Urinary bladder (tissue), 4 donors: ENCODE data around the gene TNFSF12. TPM values are rescaled to one million over a fixed set of nuclear protein-coding genes. Genes with fewer than 3 reads are reported as not detected.

Experiments
- DNase-seq: peaks from one replicate; pipeline ENCODE4 v3.0.0-alpha.2; 2015; ENCODE audit errors: extremely low spot score
- H3K27ac ChIP-seq: one replicate; pipeline ENCODE4 v1.5.1; 2013; ENCODE audit warnings: low read depth, mild to moderate bottlenecking, moderate library complexity
- H3K36me3 ChIP-seq: one replicate; pipeline ENCODE4 v1.6.1; 2013; ENCODE audit warnings: mild to moderate bottlenecking, moderate library complexity; ENCODE audit not compliant: insufficient read depth
- H3K4me1 ChIP-seq: one replicate; pipeline ENCODE4 v1.6.1; 2013; ENCODE audit warnings: mild to moderate bottlenecking, moderate library complexity; ENCODE audit not compliant: insufficient read depth
- H3K4me3 ChIP-seq: one replicate; pipeline ENCODE4 v1.5.1; 2013; ENCODE audit warnings: low read depth, low read length
- WGBS: extraction: QIAGEN DNeasy Blood & Tissue Kit; methylation state at CpG from one replicate; pipeline ENCODE4 v1.1.7; 2013; 5-methylcytosine and 5-hydroxymethylcytosine counted together
- polyA plus RNA-seq: library from polyadenylated mRNA; stranded (reverse); fragments of 200-250 nt; gene quantifications from one replicate; pipeline ENCODE4 v1.2.3, GENCODE V29; 2013
- total RNA-seq: library from RNA; depleted of rRNA; stranded (reverse); fragments of >200 nt; gene quantifications from one replicate; pipeline ENCODE4 v1.2.3, GENCODE V29; 2014
- donor health status: healthy with polysubstance abuse.
- donor health status: healthy.

TNFSF12 gene
- total and polyA plus RNA-seq, 2 donors, result 8.5 to 87.2 TPM

DNA sequence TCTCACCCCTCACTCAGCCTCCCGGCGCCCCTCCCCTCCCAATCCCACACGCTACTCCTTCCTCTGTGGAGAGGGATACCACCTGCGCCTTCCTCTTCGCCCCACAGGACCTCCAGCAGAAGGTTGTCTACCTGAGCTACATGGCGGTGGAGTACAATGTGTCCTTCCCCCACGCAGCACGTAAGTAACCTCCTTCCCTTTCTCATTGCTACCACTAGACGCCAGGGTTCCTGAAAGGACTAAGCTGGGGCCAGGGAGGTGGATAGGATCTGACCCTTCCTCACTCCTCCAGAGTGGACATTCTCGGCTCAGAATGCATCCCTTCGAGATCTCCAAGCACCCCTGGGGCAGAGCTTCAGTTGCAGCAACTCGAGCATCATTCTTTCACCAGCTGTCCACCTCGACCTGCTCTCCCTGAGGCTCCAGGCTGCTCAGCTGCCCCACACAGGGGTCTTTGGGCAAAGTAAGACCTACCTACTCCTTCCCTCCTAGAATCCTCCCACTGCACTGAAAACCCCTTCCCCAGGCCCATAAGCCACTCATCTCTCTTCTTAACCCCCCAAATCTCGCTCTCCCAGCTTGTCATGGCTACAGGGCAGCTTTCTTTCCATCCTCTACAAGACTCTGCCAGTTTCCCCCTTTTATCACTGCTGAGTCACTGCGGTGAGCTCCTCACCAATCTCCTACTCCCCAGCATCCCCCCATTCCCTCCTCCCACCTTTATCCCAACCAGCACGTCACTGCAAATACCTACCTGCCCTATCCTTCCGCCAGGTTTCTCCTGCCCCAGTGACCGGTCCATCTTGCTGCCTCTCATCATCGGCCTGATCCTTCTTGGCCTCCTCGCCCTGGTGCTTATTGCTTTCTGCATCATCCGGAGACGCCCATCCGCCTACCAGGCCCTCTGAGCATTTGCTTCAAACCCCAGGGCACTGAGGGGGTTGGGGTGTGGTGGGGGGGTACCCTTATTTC is 32.0 kb downstream of the TNFSF12 start:
- Histone ChIP-seq H3K4me1 (no peaks in the 10 kb centered on the region), H3K36me3 (peaks cover 5% of the 10 kb centered on the region), H3K4me3 (no peak overlapping the region), H3K27ac (peak overlapping the region; percentile 0)
- no peak for DNase-seq
- WGBS, result 80% methylated on average over 23 of the region's 23 CpGs

DNA sequence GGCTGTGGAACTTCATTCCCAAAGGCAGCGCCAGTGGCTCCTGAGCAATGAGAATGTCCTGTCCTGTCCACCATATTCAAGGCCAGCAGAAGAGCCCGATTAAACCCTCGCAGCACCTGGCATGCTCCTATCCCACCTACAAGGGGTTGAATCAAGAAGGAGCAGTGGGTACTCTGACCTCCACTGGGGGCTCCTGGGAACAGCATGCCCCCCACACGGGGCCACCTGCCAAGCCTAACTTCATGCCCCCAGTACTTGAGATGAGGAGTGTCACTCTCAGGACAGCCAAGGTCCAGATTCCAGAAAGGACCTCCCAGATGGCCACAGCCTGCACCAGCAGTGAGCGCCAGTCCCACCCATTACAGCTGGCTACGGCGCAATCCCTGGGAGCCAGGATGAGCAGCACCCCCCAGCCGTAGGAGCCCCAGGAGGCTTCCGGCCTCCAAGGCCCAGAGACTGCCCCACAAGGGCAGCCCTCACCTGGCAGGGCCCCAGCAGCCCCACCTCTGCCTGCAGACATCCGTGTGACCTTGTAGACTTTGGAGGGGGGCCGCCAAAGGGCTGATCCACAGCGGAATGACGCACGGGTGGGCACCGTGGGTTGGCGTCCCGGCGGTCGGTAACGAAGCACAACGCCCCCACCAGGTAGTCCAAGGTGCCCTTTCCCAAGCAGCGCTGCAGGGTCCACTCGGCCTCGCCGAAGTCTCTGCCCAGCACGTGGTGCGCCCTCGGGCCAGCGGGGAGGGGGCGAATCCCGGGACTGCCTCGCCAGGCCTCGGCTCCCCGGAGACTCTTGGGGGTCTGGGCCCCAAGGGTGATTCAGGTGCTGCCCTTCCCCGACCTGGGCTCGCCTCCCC is 33.8 kb downstream of the TNFSF12 start:
- no peak for DNase-seq
- peak overlapping the region; percentile 33 for H3K4me3 ChIP-seq
- 85% methylated on average over 36 of the region's 36 CpGs for WGBS
- H3K4me1 ChIP-seq, result no peaks in the 10 kb centered on the region
- peak overlapping the region; percentile 92 for H3K27ac ChIP-seq
- peaks cover 5% of the 10 kb centered on the region for H3K36me3 ChIP-seq

DNA sequence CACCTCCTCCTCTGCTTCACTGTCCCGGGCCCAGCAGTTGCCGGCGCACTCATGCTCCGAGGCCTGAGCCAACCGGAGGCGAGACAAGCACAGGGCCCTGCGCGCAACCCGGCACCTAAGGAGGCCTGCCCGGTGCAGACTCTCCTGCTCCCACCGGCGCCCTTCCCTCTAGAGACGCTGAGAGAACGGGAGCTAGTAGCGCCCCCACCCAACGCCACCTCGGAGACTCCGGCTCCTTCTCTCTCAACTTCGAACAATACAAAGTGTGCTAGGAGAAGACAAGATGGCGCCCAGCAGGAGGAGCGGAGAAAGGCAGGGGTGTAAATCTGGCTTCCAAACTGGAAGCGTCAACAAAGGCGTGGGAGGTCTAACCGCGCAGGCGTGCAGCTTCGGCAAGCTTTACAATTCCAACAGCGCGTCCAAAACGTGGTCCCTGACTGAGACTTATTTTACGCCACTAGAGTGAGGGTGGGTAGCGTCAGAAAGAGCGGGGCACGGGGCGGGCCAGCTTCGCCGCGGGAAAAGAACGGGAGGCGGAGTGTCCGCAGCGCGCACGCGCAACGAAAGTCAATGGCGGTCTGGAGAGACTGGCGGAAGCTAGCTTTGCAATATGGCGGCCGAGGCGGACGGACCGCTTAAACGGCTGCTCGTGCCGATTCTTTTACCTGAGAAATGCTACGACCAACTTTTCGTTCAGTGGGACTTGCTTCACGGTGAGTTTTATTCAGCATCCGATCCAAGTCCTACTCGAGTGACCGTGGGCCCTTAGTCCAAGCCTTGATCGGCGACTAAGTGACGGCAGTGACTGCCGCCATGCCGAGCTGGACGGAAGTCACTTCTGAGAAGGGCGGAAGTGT is 34.6 kb downstream of the TNFSF12 start, which contains the start of gene MPDU1:
MPDU1 (plus strand) TSS at position 600 of the 857 bp plus-strand sequence; CDS start at position 611, 11 bp downstream.
- H3K4me3 ChIP-seq, result peak within 1 kb of the TSS; percentile 33
- WGBS, result 13% methylated on average over 69 of the region's 69 CpGs
- H3K36me3 ChIP-seq, result no peaks in the 10 kb centered on the region
- H3K4me1 ChIP-seq, result no peaks in the 10 kb centered on the region
- peak; percentile 98 for DNase-seq
- H3K27ac ChIP-seq, result peak within 1 kb of the TSS; percentile 92

DNA sequence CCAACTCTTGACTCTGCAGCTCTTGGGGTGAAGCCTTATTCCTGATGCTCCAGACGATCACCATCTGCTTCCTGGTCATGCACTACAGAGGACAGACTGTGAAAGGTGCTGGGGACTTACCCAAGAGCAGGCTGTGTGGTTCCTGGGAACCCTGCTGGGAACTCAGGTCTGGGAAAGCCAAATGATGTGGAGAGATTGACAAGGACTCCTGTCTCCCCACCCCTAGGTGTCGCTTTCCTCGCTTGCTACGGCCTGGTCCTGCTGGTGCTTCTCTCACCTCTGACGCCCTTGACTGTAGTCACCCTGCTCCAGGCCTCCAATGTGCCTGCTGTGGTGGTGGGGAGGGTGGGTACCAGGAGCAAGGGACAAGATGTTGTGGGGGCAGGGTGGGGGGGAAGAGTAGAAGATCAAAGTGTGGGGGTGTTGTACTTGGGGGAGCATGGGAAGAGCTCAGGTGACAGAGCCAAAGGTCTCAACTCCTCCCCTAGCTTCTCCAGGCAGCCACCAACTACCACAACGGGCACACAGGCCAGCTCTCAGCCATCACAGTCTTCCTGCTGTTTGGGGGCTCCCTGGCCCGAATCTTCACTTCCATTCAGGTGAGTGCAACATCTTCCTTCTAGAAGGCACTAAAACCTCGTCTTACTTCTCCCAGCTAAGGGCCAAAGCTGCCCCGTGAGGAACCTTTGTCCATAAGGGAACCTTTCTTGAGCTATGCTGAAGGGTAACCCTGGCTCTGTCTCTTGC is 38.0 kb downstream of the TNFSF12 start:
- Histone ChIP-seq H3K27ac (no peak overlapping the region), H3K36me3 (no peaks in the 10 kb centered on the region), H3K4me1 (no peaks in the 10 kb centered on the region), H3K4me3 (no peak overlapping the region)
- WGBS, result 76% methylated on average over 9 of the region's 9 CpGs
- DNase-seq, result no peak

- Histone ChIP-seq H3K4me1 (no peaks in the 10 kb centered on the region), H3K4me3 (no peak overlapping the region), H3K27ac (no peak overlapping the region), H3K36me3 (peaks cover 5% of the 10 kb centered on the region)
- no peak for DNase-seq
- WGBS, result 61% methylated on average over 12 of the region's 12 CpGs
Measured at GRCh38 chr17:7587420-7588151, 38.7 kb downstream of the TNFSF12 start.

- peak overlapping the region; percentile 72 for H3K27ac ChIP-seq
- 48% methylated on average over 30 of the region's 30 CpGs for WGBS
- H3K4me3 ChIP-seq, result peak overlapping the region; percentile 52
- peaks cover 6% of the 10 kb centered on the region for H3K36me3 ChIP-seq
- DNase-seq, result no peak
- H3K4me1 ChIP-seq, result no peaks in the 10 kb centered on the region
Measured at GRCh38 chr17:7588553-7589203, 39.8 kb downstream of the TNFSF12 start.

GRCh38 chr17:7589204-7589868 is 40.5 kb downstream of the TNFSF12 start:
- peak overlapping the region; percentile 52 for H3K4me3 ChIP-seq
- peak overlapping the region; percentile 72 for H3K27ac ChIP-seq
- H3K4me1 ChIP-seq, result no peaks in the 10 kb centered on the region
- 12% methylated on average over 56 of the region's 56 CpGs for whole genome bisulfite sequencing
- peaks cover 6% of the 10 kb centered on the region for H3K36me3 ChIP-seq
- DNase-seq, result no peak

- H3K36me3 ChIP-seq, result peaks cover 6% of the 10 kb centered on the region
- 56% methylated on average over 24 of the region's 24 CpGs for WGBS
Measured at GRCh38 chr17:7589891-7590691, 41.2 kb downstream of the TNFSF12 start, which contains the start of gene SOX15. TSS of gene SOX15 (minus strand) at chr17:7590094. CDS start at chr17:7589676, 418 bp downstream.

GRCh38 chr17:7590743-7591142 is 41.9 kb downstream of the TNFSF12 start:
- DNase-seq, result no peak
- peaks cover 8% of the 10 kb centered on the region for H3K36me3 ChIP-seq
- no peak overlapping the region for H3K27ac ChIP-seq
- H3K4me3 ChIP-seq, result no peak overlapping the region
- H3K4me1 ChIP-seq, result no peaks in the 10 kb centered on the region
- WGBS, result 72% methylated on average over 4 of the region's 4 CpGs

More at GRCh38 chr17:7589891-7590691, 41.2 kb downstream of the TNFSF12 start, which contains the start of gene SOX15:
- Histone ChIP-seq H3K4me1 (no peaks in the 10 kb centered on the region), H3K4me3 (peak within 1 kb of the TSS; percentile 52), H3K27ac (peak within 1 kb of the TSS; percentile 72)
- DNase-seq, result no peak

GRCh38 chr17:7591596-7591995 is 42.7 kb downstream of the TNFSF12 start:
- no peak for DNase-seq
- Histone ChIP-seq H3K27ac (no peak overlapping the region), H3K4me1 (no peaks in the 10 kb centered on the region), H3K4me3 (no peak overlapping the region), H3K36me3 (peaks cover 8% of the 10 kb centered on the region)
- 91% methylated on average over 5 of the region's 5 CpGs for WGBS
